Stimulated activated CD8-positive, alpha-beta memory T cell treated with anti-CD3 and anti-CD28 coated beads, Interleukin-7, amount 100 ng/mL, for 48 hours (primary cell): ENCODE measurements around the gene TUBA4A.
"Not testable (repeated sequence)": the region's sequence is repeated elsewhere in the genome, so short reads cannot be mapped to it uniquely, and the experiment has no call there.

Experiments
- DNase-seq, 2 donors: peaks; one replicate each; pipeline ENCODE4 v3.0.0-alpha.2; 2020; ENCODE audit warnings: low read depth in 1 of 2; ENCODE audit errors: extremely low read depth in 1 of 2

Gene TUBA4A

GRCh38 chr2:219269362-219270054 is 15.8 kb upstream of the TUBA4A start:
- DNase-seq: no peak

- no peak for DNase-seq
Observed at GRCh38 chr2:219268294-219268693, 14.6 kb upstream of the TUBA4A start.

GRCh38 chr2:219266886-219267285 is 13.2 kb upstream of the TUBA4A start:
- no peak for DNase-seq

GRCh38 chr2:219266232-219266631 is 12.5 kb upstream of the TUBA4A start:
- no peak for DNase-seq

GRCh38 chr2:219261024-219261855 is 7.5 kb upstream of the TUBA4A start:
- DNase-seq: no peak

- DNase-seq: not testable (repeated sequence)
Observed at GRCh38 chr2:219258942-219259341, 5.2 kb upstream of the TUBA4A start.

- no peak for DNase-seq
Observed at GRCh38 chr2:219254590-219255201, 978 bp upstream of the TUBA4A start.

GRCh38 chr2:219252900-219253752 is 592 bp downstream of the TUBA4A start, which contains the start of gene TUBA4B:
TUBA4B (plus strand) TSS chr2:219253243; CDS start chr2:219253408, 165 bp downstream.
- peak in 1 of 2 donors; percentile 20 for DNase-seq

- DNase-seq: no peak
Observed at GRCh38 chr2:219252570-219252899, 1.2 kb downstream of the TUBA4A start.

- no peak for DNase-seq
Observed at GRCh38 chr2:219252084-219252483, 1.6 kb downstream of the TUBA4A start.

- no peak for DNase-seq
Observed at GRCh38 chr2:219251656-219252055, 2.1 kb downstream of the TUBA4A start.

GRCh38 chr2:219250049-219250781 is 3.5 kb downstream of the TUBA4A start:
- no peak for DNase-seq

GRCh38 chr2:219249203-219249980 is 4.3 kb downstream of the TUBA4A start:
- DNase-seq: peak in 1 of 2 donors; percentile 18

- no peak for DNase-seq
Observed at GRCh38 chr2:219248845-219249202, 4.9 kb downstream of the TUBA4A start.

- DNase-seq: peak; percentile 43 to 68
Observed at GRCh38 chr2:219247678-219248642, 5.8 kb downstream of the TUBA4A start.

GRCh38 chr2:219246559-219246958 is 7.2 kb downstream of the TUBA4A start:
- no peak for DNase-seq

GRCh38 chr2:219245899-219246230 is 7.9 kb downstream of the TUBA4A start:
- DNase-seq: no peak

GRCh38 chr2:219245148-219245898 is 8.4 kb downstream of the TUBA4A start, which contains the start of the genes GLB1L and STK16:
GLB1L (minus strand) TSS chr2:219245444; CDS start chr2:219243573, 1,871 bp downstream.
STK16 (plus strand) TSS chr2:219245479; CDS start chr2:219246000, 521 bp downstream.
- DNase-seq: peak; percentile 81 to 86
